Activated CD8-positive, alpha-beta memory T cell treated with anti-CD3 and anti-CD28 coated beads, Interleukin-2, amount 10 ng/mL, durations not matched to agents 7 days and 5 days (primary cell): Measurements from ENCODE around the gene ZFP90. TPM values are rescaled to one million over a fixed set of nuclear protein-coding genes. Genes with fewer than 3 reads are reported as not detected.

Experiments
- ATAC-seq: fragments of 150-1000 bp; cut with Tn5 transposase; one replicate; pipeline ENCODE4 v1.10.0; 2021; ENCODE audit warnings: moderate library complexity
- CTCF ChIA-PET: fragments of 350-600 bp; sonication (Branson Sonifier 250); formaldehyde crosslinking; loops from one replicate; lab custom pipeline; 2021; ENCODE audit warnings: antibody characterized with exemption; lab: Charles Lee
- DNase-seq: peaks from one replicate; pipeline ENCODE4 v3.0.0-alpha.2; 2020
- H3K27ac Mint-ChIP-seq: one replicate; pipeline ENCODE4 v1.8.0; 2021; ENCODE audit warnings: mild to moderate bottlenecking, mixed read lengths
- H3K27me3 Mint-ChIP-seq: one replicate; pipeline ENCODE4 v1.8.0; 2021; ENCODE audit warnings: mixed read lengths
- H3K36me3 Mint-ChIP-seq: one replicate; pipeline ENCODE4 v1.8.0; 2021; ENCODE audit warnings: mild to moderate bottlenecking, mixed read lengths
- H3K4me1 Mint-ChIP-seq: one replicate; pipeline ENCODE4 v1.8.0; 2021; ENCODE audit warnings: mixed read lengths
- H3K4me3 Mint-ChIP-seq: one replicate; pipeline ENCODE4 v1.8.0; 2021; ENCODE audit warnings: mild to moderate bottlenecking, moderate library complexity, mixed read lengths
- H3K9me3 Mint-ChIP-seq: one replicate; pipeline ENCODE4 v1.8.0; 2022; ENCODE audit warnings: low read depth, mixed read lengths
- total RNA-seq, 2 experiments: library from RNA; stranded (reverse); gene quantifications; one replicate each; pipeline ENCODE4 v1.2.3, GENCODE V29; 2021

ZFP90 gene
- total RNA-seq, 2 experiments from 2014 or later: 28.8 to 32.1 TPM

DNA sequence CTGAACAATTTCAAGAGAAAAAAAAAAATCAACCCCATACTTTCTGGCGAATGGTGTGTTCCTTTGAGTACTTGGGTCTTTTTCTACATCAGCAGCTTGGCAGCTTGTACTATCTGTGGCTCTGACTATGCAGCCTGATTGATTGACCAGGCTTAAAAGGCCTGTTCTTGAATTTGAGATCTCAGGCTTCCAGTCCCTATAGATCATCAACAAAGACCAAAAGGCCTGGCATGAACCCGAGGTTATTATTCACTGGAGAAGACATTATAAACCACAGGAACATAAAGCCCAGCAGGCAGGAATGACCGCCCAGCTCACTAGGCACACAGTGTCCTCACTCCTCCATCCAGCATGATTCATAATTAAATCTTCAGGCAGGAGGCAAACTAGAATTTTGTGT lies 73.9 kb downstream of the ZFP90 start:
- peaks cover 8% of the 10 kb centered on the region for H3K9me3 Mint-ChIP-seq
- ATAC-seq (no peak), DNase-seq (no peak)
- CTCF ChIA-PET: no interaction called here
- peaks cover 1% of the 10 kb centered on the region for H3K36me3 Mint-ChIP-seq
- no peak overlapping the region for H3K27ac Mint-ChIP-seq
- no peak overlapping the region for H3K4me3 Mint-ChIP-seq
- H3K4me1 Mint-ChIP-seq: no peaks in the 10 kb centered on the region
- H3K27me3 Mint-ChIP-seq: no peaks in the 10 kb centered on the region

DNA sequence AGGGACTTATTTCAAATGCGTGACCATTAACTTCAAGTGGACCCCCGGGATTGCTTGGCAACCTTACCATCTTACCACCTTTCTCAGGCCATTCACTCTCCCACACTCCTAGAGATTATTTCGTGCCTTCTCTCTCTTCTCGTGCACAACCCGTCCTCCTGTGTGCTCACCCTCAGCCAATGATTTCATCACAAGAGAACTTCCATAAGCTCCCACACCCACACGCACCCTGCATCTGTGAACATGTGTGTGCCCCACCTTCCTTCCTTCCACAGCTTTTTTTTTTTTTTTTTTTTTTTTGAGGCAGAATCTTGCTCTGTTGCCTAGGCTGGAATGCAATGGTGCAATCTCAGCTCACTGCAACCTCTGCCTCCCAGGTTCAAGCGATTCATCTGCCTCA lies 78.6 kb downstream of the ZFP90 start:
- CTCF ChIA-PET: no interaction called here
- no peak for ATAC-seq
- H3K4me3 Mint-ChIP-seq: no peak overlapping the region
- no peaks in the 10 kb centered on the region for H3K27me3 Mint-ChIP-seq
- H3K4me1 Mint-ChIP-seq: no peaks in the 10 kb centered on the region
- H3K27ac Mint-ChIP-seq: no peak overlapping the region
- no peaks in the 10 kb centered on the region for H3K36me3 Mint-ChIP-seq
- DNase-seq: no peak
- H3K9me3 Mint-ChIP-seq: peaks cover 3% of the 10 kb centered on the region

Other genes with a start within 250 kb of the ZFP90 start
- gene SLC7A6OS, start 228.3 kb upstream of the ZFP90 start, total RNA-seq: 10 to 100 TPM; 29.8 to 30.8 TPM
- gene PRMT7, start 228.3 kb upstream of the ZFP90 start, total RNA-seq: 10 to 100 TPM; 60.9 to 73.9 TPM
- 1 to 10 TPM; 7.7 to 7.9 TPM for gene SMPD3, start 90.8 kb upstream of the ZFP90 start, total RNA-seq
- gene CDH3, start 106.0 kb downstream of the ZFP90 start, total RNA-seq: under 1 TPM in 1 of 2 experiments, not detected in 1; 0.73 TPM
- gene CDH1, start 198.0 kb downstream of the ZFP90 start, total RNA-seq: under 1 TPM; 0.06 to 0.09 TPM